GM12878 (cell line): ENCODE measurements around the gene FBXW7. TPM values are rescaled to one million over a fixed set of nuclear protein-coding genes. Genes with fewer than 3 reads are reported as not detected.
A peak's percentile ranks its signal among the peaks of the same experiment; 100 is the strongest.

Source experiments
- BRCA1 ChIP-seq: IDR thresholded peaks from 2 replicates; pipeline ENCODE4 v1.6.1; 2011; ENCODE audit warnings: low read depth, low read length, improper control_type of control experiment
- CBX5 ChIP-seq: sonication (generic); IDR thresholded peaks from 2 replicates; pipeline ENCODE4 v1.6.1; 2016; ENCODE audit warnings: low read depth, moderate library complexity, mild to moderate bottlenecking, inconsistent platforms
- CHD2 ChIP-seq: IDR thresholded peaks from 2 replicates; pipeline ENCODE4 v1.6.1; 2011; ENCODE audit warnings: low read depth, low read length, improper control_type of control experiment, borderline replicate concordance
- EZH2 ChIP-seq: IDR thresholded peaks from 2 replicates; pipeline ENCODE4 v1.6.1; 2012; ENCODE audit warnings: low read depth, mild to moderate bottlenecking, control low read depth, inconsistent platforms, low read length, borderline replicate concordance; ENCODE audit not compliant: control insufficient read depth
- FOXK2 ChIP-seq: fragments of 450-650 bp; IDR thresholded peaks from 2 replicates; pipeline ENCODE4 v1.6.1; 2017; ENCODE audit warnings: mild to moderate bottlenecking, moderate library complexity
- FOXM1 ChIP-seq: IDR thresholded peaks from 2 replicates; pipeline ENCODE4 v1.6.1; 2012; ENCODE audit warnings: low read depth, mild to moderate bottlenecking, inconsistent platforms, low read length, moderate library complexity
- GABPA ChIP-seq: IDR thresholded peaks from 2 replicates; pipeline ENCODE4 v1.6.1; 2014; ENCODE audit warnings: antibody characterized with exemption, low read depth, mild to moderate bottlenecking, inconsistent platforms
- IRF4 ChIP-seq: IDR thresholded peaks from 2 replicates; pipeline ENCODE4 v1.6.1; 2011; ENCODE audit warnings: low read depth, low read length
- JUNB ChIP-seq: IDR thresholded peaks from 2 replicates; pipeline ENCODE4 v1.6.1; 2016; ENCODE audit warnings: antibody characterized with exemption, mild to moderate bottlenecking
- MYB ChIP-seq: fragments of 150-350 bp; IDR thresholded peaks from 2 replicates; pipeline ENCODE4 v1.6.1; 2014; ENCODE audit warnings: mild to moderate bottlenecking, low read depth, low read length, borderline replicate concordance
- NR2F1 ChIP-seq: fragments of 450-650 bp; conservative IDR thresholded peaks from 2 replicates; pipeline ENCODE4 v1.6.1; 2017; ENCODE audit warnings: mild to moderate bottlenecking
- POLR2A ChIP-seq: IDR thresholded peaks from 2 replicates; pipeline ENCODE4 v1.6.1; 2011; ENCODE audit warnings: low read depth, mild to moderate bottlenecking, low read length
- SIX5 ChIP-seq: IDR thresholded peaks from 2 replicates; pipeline ENCODE4 v1.6.1; 2011; ENCODE audit warnings: mild to moderate bottlenecking, low read depth, low read length, moderate library complexity; ENCODE audit not compliant: severe bottlenecking
- STAT1 ChIP-seq: fragments of 450-650 bp; conservative IDR thresholded peaks from 2 replicates; pipeline ENCODE4 v1.6.1; 2014; ENCODE audit warnings: antibody characterized with exemption, mild to moderate bottlenecking
- WRNIP1 ChIP-seq: IDR thresholded peaks from 2 replicates; pipeline ENCODE4 v1.6.1; 2011; ENCODE audit warnings: low read depth, low read length, improper control_type of control experiment, borderline replicate concordance
- ZZZ3 ChIP-seq: IDR thresholded peaks from 2 replicates; pipeline ENCODE4 v1.6.1; 2011; ENCODE audit warnings: low read depth; ENCODE audit not compliant: control insufficient read depth, insufficient read length
- polyA plus RNA-seq, 11 experiments: library from polyadenylated mRNA; depleted of rRNA in 4 of 11; unstranded in 6 of 11; stranded (reverse) in 5 of 11; fragments of >200 nt; fragmentation: Nextera tagmentation in 4 of 11; fragmentation: Illumina TruSeq in 1 of 11; extraction: Ambion mirVana in 4 of 11; extraction: Trizol in 1 of 11; gene quantifications; 1 replicate in 1 of 11; 2 replicates in 10 of 11; pipeline versions ENCODE4 v1.2.1 to v1.2.3, GENCODE V29; 2011 to 2016; ENCODE audit warnings: inconsistent platforms in 2 of 11, missing spikeins in 2 of 11, low read depth in 1 of 11
- total RNA-seq, 4 experiments: library from RNA; depleted of rRNA in 3 of 4; stranded (reverse); fragments of >200 nt in 3 of 4; fragmentation: Illumina TruSeq in 1 of 4; extraction: Trizol in 1 of 4; gene quantifications; 2 replicates each; pipeline versions ENCODE4 v1.2.1 to v1.2.3, GENCODE V29; 2013 to 2021
- TF ChIP-seq, protein P1 (sequence below): IDR thresholded peaks from 2 replicates; pipeline ENCODE4 v1.6.1; 2012; ENCODE audit warnings: mild to moderate bottlenecking, low read depth, low read length
- TF ChIP-seq, protein P2 (sequence below): fragments of 450-650 bp; IDR thresholded peaks from 2 replicates; pipeline ENCODE4 v1.6.1; 2017; ENCODE audit warnings: mild to moderate bottlenecking, moderate library complexity
- TF ChIP-seq, protein P3 (sequence below): fragments of 450-650 bp; IDR thresholded peaks from 2 replicates; pipeline ENCODE4 v1.6.1; 2018; ENCODE audit warnings: borderline replicate concordance, mild to moderate bottlenecking; ENCODE audit not compliant: partially characterized antibody
- TF ChIP-seq, protein P4 (sequence below): IDR thresholded peaks from 2 replicates; pipeline ENCODE4 v1.6.1; 2011; ENCODE audit warnings: low read depth, mild to moderate bottlenecking, low read length, moderate library complexity, borderline replicate concordance; ENCODE audit errors: extremely low read depth

FBXW7 gene
- total and polyA plus RNA-seq, 10 of the 15 experiments (the other 5 are each of a cell fraction or from before 2014, with no cell fraction given), result 35.8 to 118 (median 47.2) TPM

DNA sequence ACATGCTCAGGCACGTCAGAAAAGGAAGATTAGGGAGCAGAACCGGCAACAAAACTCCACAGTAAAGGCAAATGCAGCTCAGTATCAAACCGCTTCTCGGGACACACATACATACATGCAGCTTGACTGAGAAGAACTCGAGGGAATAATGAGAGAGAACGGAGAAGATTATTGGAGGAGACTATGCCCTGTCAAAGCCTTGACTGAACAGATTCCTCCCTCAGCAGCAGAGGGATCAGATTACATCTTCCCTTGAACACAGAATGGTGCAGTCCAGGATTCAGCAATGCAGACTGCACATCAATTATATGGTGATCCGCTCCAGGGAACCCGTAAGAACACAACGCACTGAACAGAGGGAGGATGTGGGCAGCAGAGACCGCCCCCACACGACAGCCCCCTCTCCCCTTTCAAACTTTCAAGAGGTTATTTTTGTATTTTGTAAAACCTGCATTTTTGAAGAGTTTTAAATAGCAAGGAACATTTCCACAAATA lies 183.2 kb downstream of the FBXW7 start (continued):
- TF ChIP-seq, protein P1, sequence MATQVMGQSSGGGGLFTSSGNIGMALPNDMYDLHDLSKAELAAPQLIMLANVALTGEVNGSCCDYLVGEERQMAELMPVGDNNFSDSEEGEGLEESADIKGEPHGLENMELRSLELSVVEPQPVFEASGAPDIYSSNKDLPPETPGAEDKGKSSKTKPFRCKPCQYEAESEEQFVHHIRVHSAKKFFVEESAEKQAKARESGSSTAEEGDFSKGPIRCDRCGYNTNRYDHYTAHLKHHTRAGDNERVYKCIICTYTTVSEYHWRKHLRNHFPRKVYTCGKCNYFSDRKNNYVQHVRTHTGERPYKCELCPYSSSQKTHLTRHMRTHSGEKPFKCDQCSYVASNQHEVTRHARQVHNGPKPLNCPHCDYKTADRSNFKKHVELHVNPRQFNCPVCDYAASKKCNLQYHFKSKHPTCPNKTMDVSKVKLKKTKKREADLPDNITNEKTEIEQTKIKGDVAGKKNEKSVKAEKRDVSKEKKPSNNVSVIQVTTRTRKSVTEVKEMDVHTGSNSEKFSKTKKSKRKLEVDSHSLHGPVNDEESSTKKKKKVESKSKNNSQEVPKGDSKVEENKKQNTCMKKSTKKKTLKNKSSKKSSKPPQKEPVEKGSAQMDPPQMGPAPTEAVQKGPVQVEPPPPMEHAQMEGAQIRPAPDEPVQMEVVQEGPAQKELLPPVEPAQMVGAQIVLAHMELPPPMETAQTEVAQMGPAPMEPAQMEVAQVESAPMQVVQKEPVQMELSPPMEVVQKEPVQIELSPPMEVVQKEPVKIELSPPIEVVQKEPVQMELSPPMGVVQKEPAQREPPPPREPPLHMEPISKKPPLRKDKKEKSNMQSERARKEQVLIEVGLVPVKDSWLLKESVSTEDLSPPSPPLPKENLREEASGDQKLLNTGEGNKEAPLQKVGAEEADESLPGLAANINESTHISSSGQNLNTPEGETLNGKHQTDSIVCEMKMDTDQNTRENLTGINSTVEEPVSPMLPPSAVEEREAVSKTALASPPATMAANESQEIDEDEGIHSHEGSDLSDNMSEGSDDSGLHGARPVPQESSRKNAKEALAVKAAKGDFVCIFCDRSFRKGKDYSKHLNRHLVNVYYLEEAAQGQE, result no peak
- no peak for TF ChIP-seq MYB
- TF ChIP-seq GABPA, result no peak
- TF ChIP-seq EZH2, result no peak
- TF ChIP-seq FOXK2, result no peak
- no peak for TF ChIP-seq CBX5
- TF ChIP-seq, protein P2, sequence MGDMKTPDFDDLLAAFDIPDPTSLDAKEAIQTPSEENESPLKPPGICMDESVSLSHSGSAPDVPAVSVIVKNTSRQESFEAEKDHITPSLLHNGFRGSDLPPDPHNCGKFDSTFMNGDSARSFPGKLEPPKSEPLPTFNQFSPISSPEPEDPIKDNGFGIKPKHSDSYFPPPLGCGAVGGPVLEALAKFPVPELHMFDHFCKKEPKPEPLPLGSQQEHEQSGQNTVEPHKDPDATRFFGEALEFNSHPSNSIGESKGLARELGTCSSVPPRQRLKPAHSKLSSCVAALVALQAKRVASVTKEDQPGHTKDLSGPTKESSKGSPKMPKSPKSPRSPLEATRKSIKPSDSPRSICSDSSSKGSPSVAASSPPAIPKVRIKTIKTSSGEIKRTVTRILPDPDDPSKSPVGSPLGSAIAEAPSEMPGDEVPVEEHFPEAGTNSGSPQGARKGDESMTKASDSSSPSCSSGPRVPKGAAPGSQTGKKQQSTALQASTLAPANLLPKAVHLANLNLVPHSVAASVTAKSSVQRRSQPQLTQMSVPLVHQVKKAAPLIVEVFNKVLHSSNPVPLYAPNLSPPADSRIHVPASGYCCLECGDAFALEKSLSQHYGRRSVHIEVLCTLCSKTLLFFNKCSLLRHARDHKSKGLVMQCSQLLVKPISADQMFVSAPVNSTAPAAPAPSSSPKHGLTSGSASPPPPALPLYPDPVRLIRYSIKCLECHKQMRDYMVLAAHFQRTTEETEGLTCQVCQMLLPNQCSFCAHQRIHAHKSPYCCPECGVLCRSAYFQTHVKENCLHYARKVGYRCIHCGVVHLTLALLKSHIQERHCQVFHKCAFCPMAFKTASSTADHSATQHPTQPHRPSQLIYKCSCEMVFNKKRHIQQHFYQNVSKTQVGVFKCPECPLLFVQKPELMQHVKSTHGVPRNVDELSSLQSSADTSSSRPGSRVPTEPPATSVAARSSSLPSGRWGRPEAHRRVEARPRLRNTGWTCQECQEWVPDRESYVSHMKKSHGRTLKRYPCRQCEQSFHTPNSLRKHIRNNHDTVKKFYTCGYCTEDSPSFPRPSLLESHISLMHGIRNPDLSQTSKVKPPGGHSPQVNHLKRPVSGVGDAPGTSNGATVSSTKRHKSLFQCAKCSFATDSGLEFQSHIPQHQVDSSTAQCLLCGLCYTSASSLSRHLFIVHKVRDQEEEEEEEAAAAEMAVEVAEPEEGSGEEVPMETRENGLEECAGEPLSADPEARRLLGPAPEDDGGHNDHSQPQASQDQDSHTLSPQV, result no peak
- no peak for TF ChIP-seq NR2F1
- TF ChIP-seq, protein P3, sequence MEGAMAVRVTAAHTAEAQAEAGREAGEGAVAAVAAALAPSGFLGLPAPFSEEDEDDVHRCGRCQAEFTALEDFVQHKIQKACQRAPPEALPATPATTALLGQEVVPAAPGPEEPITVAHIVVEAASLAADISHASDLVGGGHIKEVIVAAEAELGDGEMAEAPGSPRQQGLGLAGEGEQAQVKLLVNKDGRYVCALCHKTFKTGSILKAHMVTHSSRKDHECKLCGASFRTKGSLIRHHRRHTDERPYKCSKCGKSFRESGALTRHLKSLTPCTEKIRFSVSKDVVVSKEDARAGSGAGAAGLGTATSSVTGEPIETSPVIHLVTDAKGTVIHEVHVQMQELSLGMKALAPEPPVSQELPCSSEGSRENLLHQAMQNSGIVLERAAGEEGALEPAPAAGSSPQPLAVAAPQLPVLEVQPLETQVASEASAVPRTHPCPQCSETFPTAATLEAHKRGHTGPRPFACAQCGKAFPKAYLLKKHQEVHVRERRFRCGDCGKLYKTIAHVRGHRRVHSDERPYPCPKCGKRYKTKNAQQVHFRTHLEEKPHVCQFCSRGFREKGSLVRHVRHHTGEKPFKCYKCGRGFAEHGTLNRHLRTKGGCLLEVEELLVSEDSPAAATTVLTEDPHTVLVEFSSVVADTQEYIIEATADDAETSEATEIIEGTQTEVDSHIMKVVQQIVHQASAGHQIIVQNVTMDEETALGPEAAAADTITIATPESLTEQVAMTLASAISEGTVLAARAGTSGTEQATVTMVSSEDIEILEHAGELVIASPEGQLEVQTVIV, result no peak
- no peak for TF ChIP-seq BRCA1
- TF ChIP-seq WRNIP1, result no peak
- peak; percentile 46 for TF ChIP-seq POLR2A
- TF ChIP-seq CHD2, result 0 out of 2 replicates have a peak, but pooled peaks have one; percentile 7
- TF ChIP-seq JUNB, result no peak
- no peak for TF ChIP-seq STAT1
- no peak for TF ChIP-seq ZZZ3
- TF ChIP-seq FOXM1, result no peak
- TF ChIP-seq SIX5, result peak; percentile 64
- no peak for TF ChIP-seq IRF4
- TF ChIP-seq, protein P4, sequence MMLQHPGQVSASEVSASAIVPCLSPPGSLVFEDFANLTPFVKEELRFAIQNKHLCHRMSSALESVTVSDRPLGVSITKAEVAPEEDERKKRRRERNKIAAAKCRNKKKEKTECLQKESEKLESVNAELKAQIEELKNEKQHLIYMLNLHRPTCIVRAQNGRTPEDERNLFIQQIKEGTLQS, result no peak
